GM18498 (cell line): ENCODE data around the gene PLA2G5.

Experiments
- ATAC-seq: cut with Tn5 transposase; IDR thresholded peaks from one replicate; pipeline ENCODE4 v1.9.1; 2021; ENCODE audit warnings: mild to moderate bottlenecking, moderate library complexity; ENCODE audit not compliant: unreplicated experiment

Gene PLA2G5

DNA sequence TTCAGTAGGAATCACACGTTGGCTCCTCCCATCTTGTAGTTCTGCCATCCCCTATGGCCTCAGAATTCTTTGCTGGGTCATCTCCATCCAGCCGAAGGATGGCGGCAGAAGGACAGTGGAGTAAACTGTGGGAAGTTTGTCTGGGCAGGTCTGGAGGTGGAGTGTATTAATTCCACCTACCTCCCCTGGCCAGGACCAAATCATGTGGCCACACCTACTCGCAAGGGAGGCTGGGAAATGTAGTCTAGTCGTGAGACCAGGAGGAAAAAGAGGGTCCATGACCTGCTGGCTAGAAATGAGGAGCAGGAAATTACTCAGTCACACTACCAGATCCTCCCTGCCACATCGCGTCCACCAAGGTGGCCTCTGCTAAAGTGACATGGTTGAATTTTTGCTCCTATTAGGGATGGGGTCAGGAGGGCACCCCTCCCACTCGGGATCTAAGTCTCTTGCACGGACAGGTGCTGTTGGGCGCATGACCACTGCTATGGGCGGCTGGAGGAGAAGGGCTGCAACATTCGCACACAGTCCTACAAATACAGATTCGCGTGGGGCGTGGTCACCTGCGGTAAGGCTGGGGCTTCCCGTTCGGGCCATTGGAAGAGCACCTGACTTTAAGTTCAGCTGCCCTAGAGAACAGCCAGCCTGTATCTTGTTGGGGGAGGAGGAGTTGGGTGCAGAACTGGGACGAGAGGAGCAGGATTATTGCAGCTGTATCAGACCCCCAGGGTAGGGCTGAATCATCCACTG, 19.5 kb downstream of the PLA2G5 start:
- no peak for ATAC-seq

- ATAC-seq: no peak
Observed at GRCh38 chr1:20090119-20090518, 20.1 kb downstream of the PLA2G5 start.

DNA sequence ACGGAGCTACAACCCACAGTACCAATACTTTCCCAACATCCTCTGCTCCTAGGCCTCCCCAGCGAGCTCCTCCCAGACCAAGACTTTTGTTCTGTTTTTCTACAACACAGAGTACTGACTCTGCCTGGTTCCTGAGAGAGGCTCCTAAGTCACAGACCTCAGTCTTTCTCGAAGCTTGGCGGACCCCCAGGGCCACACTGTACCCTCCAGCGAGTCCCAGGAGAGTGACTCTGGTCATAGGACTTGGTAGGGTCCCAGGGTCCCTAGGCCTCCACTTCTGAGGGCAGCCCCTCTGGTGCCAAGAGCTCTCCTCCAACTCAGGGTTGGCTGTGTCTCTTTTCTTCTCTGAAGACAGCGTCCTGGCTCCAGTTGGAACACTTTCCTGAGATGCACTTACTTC, 20.6 kb downstream of the PLA2G5 start:
- ATAC-seq: no peak

DNA sequence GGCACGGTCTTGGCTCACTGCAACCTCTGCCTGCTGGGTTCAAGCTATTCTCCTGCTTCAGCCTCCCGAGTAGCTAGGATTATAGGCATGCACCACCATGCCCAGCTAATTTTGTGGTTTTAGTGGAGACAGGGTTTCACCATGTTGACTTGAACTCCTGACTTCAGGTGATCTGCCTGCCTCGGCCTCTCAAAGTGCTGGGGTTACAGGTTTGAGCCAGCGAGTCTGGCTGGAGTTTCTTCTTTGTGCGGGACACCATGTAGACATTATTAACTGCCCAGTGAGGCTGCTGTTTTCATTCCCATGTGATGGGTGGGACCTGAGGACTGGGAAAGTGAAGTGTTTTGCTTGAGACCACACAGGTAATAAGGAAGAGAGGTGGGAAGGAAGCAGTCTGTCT, 23.3 kb downstream of the PLA2G5 start:
- ATAC-seq: no peak

- ATAC-seq: no peak
Observed at GRCh38 chr1:20093940-20094391, 24.0 kb downstream of the PLA2G5 start.

DNA sequence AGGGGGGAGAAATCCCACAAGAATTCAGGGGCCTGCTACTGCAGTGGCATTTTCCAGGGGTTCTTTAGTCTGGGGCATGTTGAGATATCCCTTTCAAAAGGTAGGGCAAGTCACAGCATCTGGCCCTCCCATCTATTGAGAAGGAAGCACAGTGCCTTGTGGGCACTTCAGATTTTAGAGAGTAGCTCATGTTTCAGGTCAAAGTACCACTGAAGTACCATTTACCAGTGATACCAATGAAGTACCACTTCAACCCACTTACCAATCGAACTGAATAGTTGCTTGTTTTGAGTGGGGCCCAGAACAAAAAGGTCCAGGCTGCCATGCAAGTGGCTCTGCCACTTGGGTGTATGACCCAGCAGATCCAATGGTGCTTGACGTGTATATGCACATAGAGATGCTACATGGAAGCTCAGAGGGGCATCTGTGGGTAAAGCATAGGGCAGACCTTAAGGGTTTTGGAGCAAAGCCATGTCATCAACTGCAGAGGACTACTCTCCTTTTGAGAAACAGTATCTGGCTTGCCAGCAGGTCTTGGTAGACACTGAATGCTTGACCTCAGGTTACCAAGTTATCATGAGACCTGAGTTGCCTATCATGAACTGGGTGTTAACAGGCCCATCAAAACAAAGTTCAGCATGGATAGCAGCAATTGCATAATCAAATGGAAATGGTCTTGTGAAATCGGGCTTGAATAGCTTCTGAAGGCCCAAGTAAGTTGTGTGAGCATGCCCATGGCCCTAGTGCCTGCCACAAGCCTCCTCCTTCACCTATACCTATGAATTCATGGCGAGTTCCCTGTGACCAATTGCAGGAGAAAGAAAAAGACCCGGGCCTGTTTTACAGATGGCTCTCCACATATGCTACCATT, 25.8 kb downstream of the PLA2G5 start:
- no peak for ATAC-seq

DNA sequence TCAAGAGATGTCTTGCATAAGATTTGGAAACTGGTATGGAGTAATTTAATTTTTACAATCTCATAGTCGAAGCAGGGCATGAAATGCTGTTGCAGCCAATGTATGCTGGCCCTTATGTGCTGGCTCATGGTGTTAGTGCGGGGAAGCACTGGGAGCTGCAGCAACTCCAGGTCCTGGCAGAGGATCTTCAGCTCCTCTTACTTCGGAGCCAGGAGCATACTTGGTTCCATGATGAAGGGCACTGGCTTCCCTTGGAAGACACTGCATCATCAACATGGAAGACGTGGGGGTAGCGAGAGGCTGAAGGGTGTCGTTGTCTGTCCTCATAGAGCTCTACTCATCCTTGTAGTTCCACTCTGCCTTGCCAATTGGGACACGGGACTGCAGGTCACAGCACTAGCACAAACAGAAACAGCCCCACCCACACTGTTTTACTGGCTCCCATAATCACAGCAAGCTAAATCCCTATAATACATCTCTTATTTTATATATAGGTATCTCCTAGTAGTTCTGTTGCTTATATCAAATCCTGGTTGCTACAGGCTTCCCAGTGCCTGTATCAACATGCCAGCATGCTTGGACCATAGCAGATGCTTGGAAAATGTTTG, 26.9 kb downstream of the PLA2G5 start:
- ATAC-seq: no peak

DNA sequence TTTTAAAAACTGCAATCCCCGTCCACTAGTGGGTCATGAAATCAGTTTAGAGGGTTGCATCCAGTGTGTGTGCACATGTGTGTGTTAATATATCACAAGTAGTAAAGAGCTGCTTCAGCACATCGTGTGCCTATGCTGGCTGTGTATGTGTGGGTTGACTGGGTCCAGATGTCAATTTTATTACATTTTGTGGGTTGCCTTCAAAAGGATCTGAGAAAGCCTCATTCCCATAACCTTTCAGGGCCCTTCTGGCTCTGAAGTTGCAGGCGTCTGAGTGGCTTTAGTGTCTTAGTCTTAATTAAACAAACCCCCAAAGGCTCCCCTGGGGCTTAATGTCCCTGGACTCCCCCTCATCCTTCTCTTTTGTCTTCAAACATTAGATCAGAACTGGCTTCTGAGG, 29.5 kb downstream of the PLA2G5 start:
- ATAC-seq: no peak

DNA sequence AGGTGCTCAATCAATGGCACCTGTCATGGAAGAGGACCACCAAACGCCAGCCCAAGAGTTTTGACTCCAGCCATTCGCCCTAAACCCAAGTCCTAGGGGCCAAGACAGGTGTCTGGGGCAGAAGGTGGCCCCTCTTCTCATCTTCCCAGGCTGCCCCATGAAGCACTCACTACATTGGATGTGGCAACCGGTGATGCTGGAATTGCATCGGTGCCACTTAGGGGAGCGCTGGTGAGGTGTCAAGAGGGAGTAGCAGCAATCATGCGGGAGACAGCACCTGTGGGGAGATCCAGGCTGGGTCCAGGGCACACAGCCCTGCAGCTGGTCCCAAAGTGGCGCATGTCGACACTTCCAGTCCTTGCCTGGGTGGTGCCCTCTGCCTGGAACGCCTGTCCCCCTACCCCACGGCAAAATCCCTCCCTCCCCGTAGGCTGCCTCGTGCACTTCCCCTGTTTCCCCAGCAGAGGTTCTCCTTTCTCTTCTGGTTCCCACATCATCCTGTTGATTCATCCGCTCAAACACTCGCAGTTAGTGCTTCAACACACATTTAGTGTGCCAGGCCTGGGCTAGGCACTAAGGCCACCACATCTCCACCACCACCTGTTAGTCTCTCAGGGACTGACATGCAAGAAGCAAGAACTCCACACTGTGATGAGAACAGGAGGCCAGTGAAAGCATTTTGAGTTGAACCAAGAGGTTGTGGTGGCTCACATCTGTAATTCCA, 30.8 kb downstream of the PLA2G5 start:
- ATAC-seq: peak; percentile 47

GRCh38 chr1:20102875-20103274, 32.9 kb downstream of the PLA2G5 start:
- ATAC-seq: no peak

DNA sequence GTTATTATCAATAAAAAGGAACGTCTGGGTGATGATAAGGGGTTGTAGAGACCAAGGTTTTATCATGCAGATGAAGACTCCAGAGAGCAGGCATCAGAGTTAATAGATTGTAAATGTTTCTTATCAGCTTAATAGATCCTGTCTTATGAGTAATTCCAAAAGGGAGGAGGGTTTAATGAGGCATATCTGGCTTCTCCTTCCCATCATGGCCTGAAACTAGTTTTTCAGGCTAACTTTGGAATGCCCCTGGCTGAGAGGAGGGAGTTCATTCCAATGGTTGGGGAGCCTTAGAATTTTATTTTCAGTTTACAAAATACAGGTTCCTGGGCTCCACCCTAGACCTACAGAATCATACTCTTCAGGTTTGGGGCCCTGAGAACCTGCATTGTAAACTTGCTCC, 35.9 kb downstream of the PLA2G5 start:
- no peak for ATAC-seq

GRCh38 chr1:20107351-20107750, 37.4 kb downstream of the PLA2G5 start:
- no peak for ATAC-seq

GRCh38 chr1:20107796-20108195, 37.8 kb downstream of the PLA2G5 start:
- ATAC-seq: no peak

- ATAC-seq: no peak
Observed at GRCh38 chr1:20108366-20109123, 38.6 kb downstream of the PLA2G5 start.

- no peak for ATAC-seq
Observed at GRCh38 chr1:20109223-20109856, 39.3 kb downstream of the PLA2G5 start.

DNA sequence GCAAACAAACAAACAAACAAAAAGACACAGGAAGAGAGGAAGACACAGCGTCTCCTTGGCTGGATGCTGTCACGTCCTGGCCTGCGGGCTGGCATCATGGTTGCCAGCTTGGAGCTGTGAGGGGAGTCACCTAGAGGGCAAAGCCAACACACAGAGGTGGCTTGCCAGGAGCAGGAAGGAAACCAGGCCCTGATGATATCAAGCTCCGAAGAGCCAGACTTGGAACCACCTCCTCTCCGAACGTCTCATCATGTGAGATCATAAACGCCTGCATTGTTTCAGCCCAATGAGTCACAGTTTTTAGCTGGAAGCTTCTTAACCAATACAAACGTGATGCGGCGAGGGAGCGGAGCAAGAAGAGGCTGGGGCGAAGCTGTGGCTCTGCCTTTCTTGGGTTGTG, 40.7 kb downstream of the PLA2G5 start:
- no peak for ATAC-seq

DNA sequence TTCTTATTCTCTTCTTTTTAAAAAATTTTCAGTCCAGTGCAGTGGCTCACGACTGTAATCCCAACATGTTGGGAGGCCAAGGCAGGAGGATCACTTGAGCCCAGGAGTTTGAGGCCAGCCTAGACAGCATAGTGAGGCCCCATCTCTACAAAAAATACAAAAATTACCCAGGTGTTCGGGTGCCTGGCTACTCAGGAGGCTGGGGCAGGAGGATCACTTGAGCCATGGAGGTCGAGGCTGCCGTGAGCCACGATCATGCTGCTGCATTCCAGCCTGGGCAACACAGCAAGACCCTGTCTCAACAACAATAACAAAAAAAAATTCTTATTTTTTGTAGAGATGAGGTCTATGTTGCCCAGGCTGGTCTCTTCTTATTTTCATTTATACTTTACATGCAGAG, 41.5 kb downstream of the PLA2G5 start:
- no peak for ATAC-seq

- no peak for ATAC-seq
Observed at GRCh38 chr1:20112279-20113000, 42.4 kb downstream of the PLA2G5 start.

DNA sequence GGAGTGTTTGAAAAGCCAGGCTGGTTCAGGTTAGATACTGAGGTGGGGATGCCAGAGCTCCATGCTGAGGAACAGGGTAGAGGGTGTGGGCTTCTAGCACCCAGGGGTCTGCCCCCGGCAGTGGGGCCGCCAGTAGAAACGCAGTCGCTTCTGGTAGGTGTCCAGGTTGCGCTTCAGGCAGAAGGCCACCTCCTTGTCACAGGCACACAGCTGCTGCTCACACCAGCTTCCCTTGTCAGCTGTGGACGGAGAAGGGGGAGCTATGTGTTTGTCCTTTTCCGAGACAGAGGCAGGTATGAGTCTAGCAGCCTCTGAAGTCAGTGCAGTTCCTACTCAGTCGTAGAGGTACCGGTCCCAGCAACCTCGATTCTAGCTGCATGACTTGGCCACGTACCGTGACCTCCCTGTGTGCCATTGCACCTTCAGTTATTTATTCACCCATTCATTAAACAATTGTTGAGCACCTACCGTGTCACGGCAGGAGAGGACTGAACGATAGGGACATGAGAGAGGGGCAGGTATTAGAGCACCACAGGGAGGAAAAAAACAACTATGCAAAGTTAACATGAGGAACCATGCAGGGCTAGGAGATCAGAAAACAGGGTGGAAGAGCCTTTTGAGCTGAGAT, 44.1 kb downstream of the PLA2G5 start:
- no peak for ATAC-seq
